Measurements from ENCODE around the gene SLC24A4. TPM values are rescaled to one million over a fixed set of nuclear protein-coding genes. Genes with fewer than 3 reads are reported as not detected.
A peak's percentile ranks its signal among the peaks of the same experiment; 100 is the strongest.

The SLC24A4 gene
- polyA plus RNA-seq (ENCODE audit: insufficient read depth in 1 of 5, insufficient read length in 5 of 5, low replicate concordance in 1 of 5): under 1 TPM; 0.28 to 0.45 (median 0.33) TPM
- long read RNA-seq, donor 1: 0 reads
- long read RNA-seq, donor 2: 0 reads
- long read RNA-seq, donor 3: 0 reads
- long read RNA-seq, donor 4: 0 reads
- long read RNA-seq, donor 5: 0 reads
- long read RNA-seq, donor 6: 0 reads
- long read RNA-seq, donor 7: 0 reads
- long read RNA-seq, donor 8: 0 reads

- DNase-seq: no peak
These were observed at the start of gene SLC24A4 for GRCh38 chr14:92323011-92323915. Gene SLC24A4, plus strand, starts transcription at chr14:92323165. Its CDS starts 666 bp downstream, at chr14:92323831.

- DNase-seq: no peak
These were observed 49.8 kb upstream of the SLC24A4 start for GRCh38 chr14:92273166-92273565.

GRCh38 chr14:92274055-92274454 is 48.9 kb upstream of the SLC24A4 start:
- DNase-seq: no peak

- DNase-seq: no peak
These were observed 46.9 kb upstream of the SLC24A4 start for GRCh38 chr14:92276074-92276473.

- DNase-seq: no peak
These were observed 45.9 kb upstream of the SLC24A4 start for GRCh38 chr14:92277031-92277430.

GRCh38 chr14:92280554-92281262 is 42.3 kb upstream of the SLC24A4 start:
- DNase-seq: no peak

GRCh38 chr14:92282669-92283068 is 40.3 kb upstream of the SLC24A4 start:
- no peak for DNase-seq

- DNase-seq: no peak
These were observed 37.7 kb upstream of the SLC24A4 start for GRCh38 chr14:92285311-92285710.

GRCh38 chr14:92287987-92288386 is 35.0 kb upstream of the SLC24A4 start:
- DNase-seq: no peak

GRCh38 chr14:92288994-92289660 is 33.8 kb upstream of the SLC24A4 start:
- no peak for DNase-seq

- DNase-seq: no peak
These were observed 30.3 kb upstream of the SLC24A4 start for GRCh38 chr14:92292673-92293072.

- no peak for DNase-seq
These were observed 28.5 kb upstream of the SLC24A4 start for GRCh38 chr14:92294506-92294905.

GRCh38 chr14:92297818-92298595 is 25.0 kb upstream of the SLC24A4 start:
- no peak for DNase-seq

- no peak for DNase-seq
These were observed 20.5 kb upstream of the SLC24A4 start for GRCh38 chr14:92302481-92302880.

GRCh38 chr14:92308716-92309115 is 14.2 kb upstream of the SLC24A4 start:
- DNase-seq: no peak

- DNase-seq: no peak
These were observed 12.9 kb upstream of the SLC24A4 start for GRCh38 chr14:92309968-92310530.

GRCh38 chr14:92310776-92311375 is 12.1 kb upstream of the SLC24A4 start:
- peak; percentile 73 to 78 for DNase-seq

GRCh38 chr14:92314182-92314581 is 8.8 kb upstream of the SLC24A4 start:
- DNase-seq: peak; percentile 23 to 38

GRCh38 chr14:92315050-92315805 is 7.7 kb upstream of the SLC24A4 start:
- no peak for DNase-seq
